ENCODE measurements around the gene HP1BP3.
A peak's percentile ranks its signal among the peaks of the same experiment; 100 is the strongest.
"Not testable (repeated sequence)": the region's sequence is repeated elsewhere in the genome, so short reads cannot be mapped to it uniquely, and the experiment has no call there.

Gene HP1BP3

GRCh38 chr1:20787029-20787839 is at the start of gene HP1BP3:
Gene HP1BP3, minus strand, starts transcription at chr1:20787307. Its CDS starts 6,867 bp downstream, at chr1:20780440.
- peak; percentile 65 to 79 for DNase-seq (ENCODE audit: low read depth in 1 of 2, low spot score in 1 of 2)

- no peak for DNase-seq (ENCODE audit: low read depth in 1 of 2, low spot score in 1 of 2)
Observed at GRCh38 chr1:20836230-20836629, 49.1 kb upstream of the HP1BP3 start.

- DNase-seq (ENCODE audit: low read depth in 1 of 2, low spot score in 1 of 2): no peak
Observed at GRCh38 chr1:20834780-20835179, 47.7 kb upstream of the HP1BP3 start.

GRCh38 chr1:20834192-20834591 is 47.1 kb upstream of the HP1BP3 start:
- no peak for DNase-seq (ENCODE audit: low read depth in 1 of 2, low spot score in 1 of 2)

- DNase-seq (ENCODE audit: low read depth in 1 of 2, low spot score in 1 of 2): no peak
Observed at GRCh38 chr1:20830378-20830777, 43.3 kb upstream of the HP1BP3 start.

GRCh38 chr1:20829946-20830345 is 42.8 kb upstream of the HP1BP3 start:
- DNase-seq (ENCODE audit: low read depth in 1 of 2, low spot score in 1 of 2): no peak

- no peak for DNase-seq (ENCODE audit: low read depth in 1 of 2, low spot score in 1 of 2)
Observed at GRCh38 chr1:20829531-20829930, 42.4 kb upstream of the HP1BP3 start.

GRCh38 chr1:20823845-20824244 is 36.7 kb upstream of the HP1BP3 start:
- no peak for DNase-seq (ENCODE audit: low read depth in 1 of 2, low spot score in 1 of 2)

- no peak for DNase-seq (ENCODE audit: low read depth in 1 of 2, low spot score in 1 of 2)
Observed at GRCh38 chr1:20821466-20821865, 34.4 kb upstream of the HP1BP3 start.

GRCh38 chr1:20819818-20820217 is 32.7 kb upstream of the HP1BP3 start:
- DNase-seq (ENCODE audit: low read depth in 1 of 2, low spot score in 1 of 2): no peak

- DNase-seq (ENCODE audit: low read depth in 1 of 2, low spot score in 1 of 2): no peak
Observed at GRCh38 chr1:20814534-20814871, 27.4 kb upstream of the HP1BP3 start.

- no peak for DNase-seq (ENCODE audit: low read depth in 1 of 2, low spot score in 1 of 2)
Observed at GRCh38 chr1:20811916-20812315, 24.8 kb upstream of the HP1BP3 start.

- no peak for DNase-seq (ENCODE audit: low read depth in 1 of 2, low spot score in 1 of 2)
Observed at GRCh38 chr1:20793236-20793635, 6.1 kb upstream of the HP1BP3 start.

GRCh38 chr1:20792196-20792595 is 5.1 kb upstream of the HP1BP3 start:
- no peak for DNase-seq (ENCODE audit: low read depth in 1 of 2, low spot score in 1 of 2)

GRCh38 chr1:20790785-20791184 is 3.7 kb upstream of the HP1BP3 start:
- no peak for DNase-seq (ENCODE audit: low read depth in 1 of 2, low spot score in 1 of 2)

GRCh38 chr1:20789598-20789997 is 2.5 kb upstream of the HP1BP3 start:
- DNase-seq (ENCODE audit: low read depth in 1 of 2, low spot score in 1 of 2): not testable (repeated sequence)

GRCh38 chr1:20787840-20788795 is 1.0 kb upstream of the HP1BP3 start:
- DNase-seq (ENCODE audit: low read depth in 1 of 2, low spot score in 1 of 2): no peak

GRCh38 chr1:20786253-20787028 is 666 bp downstream of the HP1BP3 start:
- peak; percentile 90 to 93 for DNase-seq (ENCODE audit: low read depth in 1 of 2, low spot score in 1 of 2)

GRCh38 chr1:20785907-20786252 is 1.2 kb downstream of the HP1BP3 start:
- no peak for DNase-seq (ENCODE audit: low read depth in 1 of 2, low spot score in 1 of 2)

GRCh38 chr1:20775700-20776099 is 11.4 kb downstream of the HP1BP3 start:
- DNase-seq (ENCODE audit: low read depth in 1 of 2, low spot score in 1 of 2): no peak

GRCh38 chr1:20771780-20772179 is 15.3 kb downstream of the HP1BP3 start:
- no peak for DNase-seq (ENCODE audit: low read depth in 1 of 2, low spot score in 1 of 2)

All from activated CD4-positive, alpha-beta T cell treated with anti-CD3 and anti-CD28 coated beads, Interleukin-2, amount 50 U/mL, for 24 hours (primary cell).